Measurements from ENCODE around the gene SEZ6L.

The SEZ6L gene

DNA sequence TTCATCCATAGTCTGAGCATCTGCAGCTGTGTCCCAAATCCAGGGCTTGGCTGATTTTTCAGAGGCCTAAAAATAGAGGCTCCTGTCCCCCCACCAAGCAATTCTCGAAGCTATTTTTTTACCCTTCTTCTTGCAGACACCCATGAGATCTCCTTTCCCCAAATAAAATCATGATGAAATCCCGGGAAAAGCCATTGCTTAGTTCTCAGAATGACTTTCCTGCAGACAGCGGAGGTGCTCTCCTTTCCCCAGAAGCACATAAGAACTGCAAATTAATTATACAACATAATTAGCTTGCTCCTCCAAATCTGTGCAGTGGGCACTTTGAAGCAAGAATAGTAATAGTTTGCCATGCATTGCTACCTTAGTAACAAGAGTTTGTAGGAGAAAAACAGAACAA is 176.2 kb downstream of the SEZ6L start:
- FAIRE-seq = no peak

- FAIRE-seq = no peak
Observed at GRCh38 chr22:26348810-26349526, 179.7 kb downstream of the SEZ6L start.

DNA sequence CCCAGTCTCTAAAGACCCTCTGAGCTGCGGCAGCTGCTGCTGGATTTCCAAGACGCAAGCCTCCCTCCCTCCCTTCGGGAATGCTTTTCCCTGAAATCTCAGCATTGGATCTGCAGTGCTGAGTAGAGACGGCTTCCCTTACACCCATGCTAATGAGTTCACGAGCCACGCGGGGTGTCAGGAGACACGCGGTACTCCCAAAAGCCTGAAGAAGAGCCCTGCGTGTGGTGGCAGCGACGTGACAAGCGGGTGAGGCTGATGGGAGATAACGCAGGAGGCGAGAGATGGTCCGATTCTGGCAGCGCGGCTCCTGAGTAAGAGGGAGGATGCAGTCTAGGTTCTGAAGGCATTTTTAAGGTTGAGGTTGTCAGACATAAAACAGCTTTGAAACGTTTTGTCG is 185.4 kb downstream of the SEZ6L start:
- FAIRE-seq = no peak

DNA sequence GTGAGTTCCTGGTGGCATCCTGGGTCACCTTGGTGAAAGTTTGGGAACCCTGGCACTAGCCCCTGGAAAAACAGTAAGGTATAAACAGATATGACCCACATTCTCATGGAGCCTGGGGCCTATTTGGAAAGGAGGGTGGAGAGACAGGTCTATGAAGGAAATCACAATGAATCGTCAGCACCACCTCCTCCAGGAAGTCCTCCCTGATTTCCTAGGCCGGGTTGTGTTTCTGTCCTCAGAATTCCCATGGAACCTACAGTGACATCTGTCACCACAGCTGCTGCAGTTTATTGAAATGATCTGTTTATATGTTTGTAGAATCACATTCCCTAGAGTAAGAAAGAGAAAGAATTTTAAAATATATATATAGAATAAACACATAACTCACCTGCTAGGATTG is 188.0 kb downstream of the SEZ6L start:
- no peak for FAIRE-seq

- no peak for FAIRE-seq
Observed at GRCh38 chr22:26357813-26358212, 188.6 kb downstream of the SEZ6L start.

DNA sequence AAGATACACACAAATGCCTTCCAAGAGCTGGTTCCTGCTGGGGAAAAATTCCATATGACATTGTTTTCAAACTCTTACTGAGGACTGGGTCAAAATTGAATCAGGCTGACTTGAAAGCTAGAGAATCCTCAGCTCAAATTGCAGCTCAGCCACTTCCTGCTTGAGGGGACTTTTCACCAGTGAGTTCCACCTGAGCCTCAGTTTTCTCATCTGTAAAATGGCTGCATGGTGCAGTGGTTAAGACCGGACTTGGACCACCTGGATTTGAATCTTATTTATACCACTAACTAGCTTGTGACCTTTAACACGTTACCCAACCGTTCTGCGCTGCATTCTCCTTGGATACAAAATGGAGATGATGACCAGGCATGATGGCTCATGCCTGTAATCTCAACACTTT is 189.9 kb downstream of the SEZ6L start:
- FAIRE-seq = no peak

DNA sequence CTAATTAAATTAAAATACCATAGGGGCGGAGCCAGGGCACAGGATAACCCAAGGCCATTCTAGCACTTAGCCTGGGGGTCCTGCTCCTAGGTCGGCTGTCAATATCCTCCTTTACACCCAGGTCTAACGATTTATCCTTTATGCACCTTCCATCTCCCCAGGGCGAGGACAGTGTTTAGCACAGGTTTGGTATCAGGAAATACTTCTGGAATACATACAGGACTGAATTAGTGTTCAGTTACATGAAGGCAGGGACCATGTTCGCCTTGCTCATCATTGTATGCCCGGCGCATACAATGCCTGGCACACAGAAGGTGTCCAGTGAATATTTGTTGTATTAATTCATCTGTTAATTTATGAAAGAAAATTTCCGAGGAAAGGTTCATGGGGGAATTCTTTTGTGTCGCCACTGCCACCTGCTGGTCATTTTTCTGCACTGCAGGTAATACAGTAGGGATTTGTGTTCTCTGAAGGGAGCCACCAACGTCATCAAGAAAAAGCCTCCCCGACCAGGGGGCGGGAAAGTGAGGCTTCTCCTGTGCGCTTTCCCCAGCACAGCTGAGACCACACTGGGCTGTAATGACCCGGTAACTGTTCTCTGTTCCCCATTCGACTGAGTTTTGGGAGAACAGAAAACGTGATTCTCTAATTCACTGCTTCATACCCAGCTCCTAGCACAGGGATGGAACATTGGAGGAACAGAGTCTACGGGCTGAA is 191.1 kb downstream of the SEZ6L start:
- FAIRE-seq = peak; percentile 93

GRCh38 chr22:26362471-26362870 is 193.2 kb downstream of the SEZ6L start:
- FAIRE-seq = no peak

- peak; percentile 48 for FAIRE-seq
Observed at GRCh38 chr22:26364066-26365015, 195.1 kb downstream of the SEZ6L start.

- FAIRE-seq = peak; percentile 41
Observed at GRCh38 chr22:26367402-26368245, 198.4 kb downstream of the SEZ6L start.

DNA sequence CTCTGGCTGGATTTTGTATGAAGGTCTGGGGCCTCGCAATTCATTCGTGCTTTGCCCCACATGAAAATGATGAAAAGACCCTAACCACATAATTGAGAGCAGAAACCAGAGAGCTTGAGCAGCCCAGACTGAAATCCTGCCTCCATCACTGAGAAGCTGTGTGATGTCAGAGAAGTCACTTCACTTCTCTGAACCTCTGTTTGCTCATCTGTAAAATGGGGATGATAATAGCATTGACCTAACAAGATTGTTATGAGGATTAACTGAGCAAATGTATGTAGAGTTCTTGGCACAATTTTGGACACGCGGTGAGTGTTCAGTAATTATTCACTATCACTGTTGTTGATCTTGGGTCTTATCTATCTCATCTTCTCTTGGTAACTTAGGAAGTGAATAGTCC is 203.6 kb downstream of the SEZ6L start:
- no peak for FAIRE-seq

GRCh38 chr22:26374391-26375026 is 205.2 kb downstream of the SEZ6L start:
- FAIRE-seq = no peak

DNA sequence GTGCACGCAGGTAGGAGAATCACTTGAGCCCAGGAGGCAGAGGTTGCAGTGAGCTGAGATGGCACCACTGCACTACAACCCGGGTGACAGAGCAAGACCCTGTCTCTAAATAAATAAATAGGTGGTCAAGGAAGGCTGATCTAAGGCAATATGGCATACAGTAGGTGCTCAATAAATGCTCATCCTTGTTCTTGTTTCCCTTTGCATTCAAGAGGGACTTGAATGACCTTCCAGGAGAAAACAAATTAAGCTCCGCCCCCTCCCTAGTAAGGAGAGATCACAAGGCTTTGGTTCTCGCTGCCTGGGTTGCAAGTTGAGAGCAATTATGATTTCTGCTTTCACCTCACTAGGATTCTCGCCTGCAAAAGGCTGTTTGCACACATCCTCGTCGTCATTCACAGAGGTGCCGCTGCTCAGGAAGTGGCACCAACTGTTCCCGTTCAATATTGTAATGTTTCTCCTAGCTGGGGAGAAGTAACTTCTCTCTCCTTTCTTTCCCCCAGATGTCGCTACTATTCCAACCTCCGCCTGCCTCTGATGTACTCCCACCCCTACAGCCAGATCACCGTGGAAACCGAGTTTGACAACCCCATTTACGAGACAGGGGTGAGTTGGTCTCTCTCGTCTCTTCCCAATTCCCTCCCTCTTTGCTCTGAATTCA is 208.0 kb downstream of the SEZ6L start:
- FAIRE-seq = no peak

DNA sequence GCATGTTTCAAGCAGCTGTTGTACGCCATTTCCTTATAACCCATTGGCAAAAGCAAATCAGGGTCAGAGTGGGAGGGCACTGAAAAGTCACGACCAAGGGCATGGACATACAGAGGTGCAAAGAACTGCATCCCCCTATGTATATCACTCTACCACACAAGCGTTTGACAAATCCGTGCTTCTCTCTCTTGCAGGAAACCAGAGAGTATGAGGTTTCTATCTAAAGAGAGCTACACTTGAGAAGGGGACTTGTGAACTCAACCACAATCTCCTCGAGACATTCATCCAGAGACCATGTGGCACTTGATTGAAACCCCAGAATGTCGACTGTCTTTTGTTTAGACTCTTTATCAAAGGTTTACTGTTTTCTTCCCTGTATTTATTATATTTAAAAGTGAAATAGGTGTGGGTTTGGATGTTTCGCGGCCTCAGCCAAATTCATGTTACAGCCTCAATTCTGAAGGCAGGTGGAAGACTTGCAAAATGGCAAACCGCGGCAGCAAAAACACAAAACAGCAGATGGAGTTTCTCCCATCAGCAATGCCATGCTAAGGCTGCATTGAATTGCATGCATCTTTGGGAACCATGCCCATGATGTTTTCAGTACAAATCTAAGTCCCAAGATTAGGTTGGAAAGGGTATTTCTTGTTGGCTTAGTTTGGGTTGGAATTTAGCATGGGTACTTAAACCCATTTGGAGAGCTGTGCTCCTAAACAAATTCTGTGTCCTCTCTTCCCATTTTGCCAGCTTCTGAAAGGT is 211.0 kb downstream of the SEZ6L start:
- FAIRE-seq = no peak

DNA sequence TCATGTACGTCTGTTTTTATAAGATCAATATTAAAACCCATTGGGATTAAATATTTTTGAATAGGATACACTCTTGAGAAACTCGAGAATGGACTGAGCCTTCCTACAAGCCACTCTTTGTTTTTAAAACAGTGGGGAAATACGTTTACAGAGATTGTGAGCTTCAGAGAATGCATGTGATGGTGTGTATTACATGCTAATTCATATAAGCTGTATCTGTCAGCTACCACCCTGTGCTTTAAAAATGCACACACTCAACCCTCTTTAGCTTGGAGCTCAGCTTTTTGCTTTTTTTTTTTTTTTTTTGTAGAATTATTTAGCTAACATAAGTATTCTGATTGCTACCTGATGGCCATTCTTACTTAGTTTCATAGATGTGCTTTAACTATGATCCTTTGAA is 213.5 kb downstream of the SEZ6L start:
- FAIRE-seq = no peak

DNA sequence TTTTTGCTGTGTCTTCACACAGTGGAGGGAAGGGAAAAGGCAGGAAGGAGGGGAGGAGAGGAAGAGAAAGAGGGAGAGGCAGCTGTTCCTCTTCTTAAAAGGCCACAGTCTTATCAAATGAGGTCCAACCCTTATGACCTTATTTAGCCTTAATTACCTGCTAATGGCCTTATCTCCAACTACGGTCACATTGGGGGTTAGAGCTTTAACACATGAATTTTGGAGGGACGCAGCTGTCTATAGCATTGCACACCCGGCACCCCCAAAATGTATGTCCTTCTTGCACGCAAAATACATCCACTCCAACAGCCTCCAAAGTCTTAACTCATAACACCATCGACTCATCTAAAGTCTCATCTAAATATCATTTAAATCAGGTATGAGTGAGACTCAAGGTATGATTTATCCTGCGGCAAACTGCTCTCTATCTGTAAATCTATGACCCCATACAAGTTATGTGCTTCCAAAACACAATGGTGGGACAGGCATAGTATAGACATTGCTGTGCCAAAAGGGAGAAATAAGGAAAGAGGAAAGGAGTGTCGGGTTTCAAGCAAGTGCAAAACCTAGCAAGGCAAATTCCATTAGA is 214.8 kb downstream of the SEZ6L start:
- no peak for FAIRE-seq

DNA sequence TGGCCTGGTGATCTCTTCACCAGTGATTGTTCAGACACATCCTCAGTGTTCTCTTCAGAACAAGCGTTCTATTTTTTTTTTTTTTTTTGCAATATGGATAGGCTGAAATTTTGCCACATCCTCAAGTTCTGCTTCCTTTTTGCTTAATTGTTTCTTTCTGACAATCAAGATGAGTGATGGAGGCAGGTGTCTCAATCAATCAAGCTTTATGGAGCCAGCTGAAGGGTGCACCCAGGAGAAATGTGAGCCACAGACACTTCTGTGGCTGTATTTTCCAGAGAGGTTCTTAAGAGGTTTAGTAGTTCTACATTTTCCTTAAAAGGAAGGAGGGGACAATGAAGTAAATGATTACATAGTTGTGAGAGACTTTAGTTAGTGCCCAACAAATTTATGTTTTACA is 215.9 kb downstream of the SEZ6L start:
- FAIRE-seq = no peak

DNA sequence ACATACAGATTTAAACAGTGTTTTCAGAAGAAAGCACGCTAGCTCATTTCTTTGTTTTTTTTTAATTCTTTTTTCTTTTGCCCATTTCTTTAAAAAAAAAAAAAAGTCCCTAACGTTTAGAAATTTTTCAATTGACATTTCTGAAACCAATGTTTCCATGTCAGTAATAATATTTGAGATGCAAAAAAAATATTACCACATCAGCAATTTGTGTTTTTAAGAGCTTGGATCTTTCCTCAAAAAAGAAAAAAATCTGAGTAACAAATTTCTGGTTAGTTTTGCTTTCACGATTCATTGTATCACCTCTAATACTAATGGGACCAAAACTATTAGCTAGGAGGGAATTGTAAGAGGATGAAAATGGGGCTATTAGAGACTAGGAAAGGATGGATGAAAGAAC is 219.9 kb downstream of the SEZ6L start:
- FAIRE-seq = no peak

DNA sequence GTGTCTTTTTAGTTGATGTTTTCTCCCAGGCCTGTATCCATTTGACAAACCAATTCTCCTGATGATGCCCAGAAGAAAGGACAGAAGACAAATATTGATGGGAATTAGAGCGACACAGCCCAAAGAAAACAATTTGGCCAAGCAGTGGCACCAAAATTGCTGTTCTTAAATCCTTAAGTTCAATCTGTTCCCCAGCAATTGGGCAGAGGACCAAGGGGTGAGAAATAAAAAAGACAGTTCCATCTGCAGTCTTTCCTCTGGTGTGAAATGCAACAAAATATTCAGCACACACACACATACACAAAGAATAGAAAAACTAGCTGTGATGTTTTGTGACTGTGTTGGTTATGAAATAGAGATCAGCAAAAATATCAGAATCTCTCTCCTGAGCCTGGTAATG is 221.8 kb downstream of the SEZ6L start:
- FAIRE-seq = no peak

DNA sequence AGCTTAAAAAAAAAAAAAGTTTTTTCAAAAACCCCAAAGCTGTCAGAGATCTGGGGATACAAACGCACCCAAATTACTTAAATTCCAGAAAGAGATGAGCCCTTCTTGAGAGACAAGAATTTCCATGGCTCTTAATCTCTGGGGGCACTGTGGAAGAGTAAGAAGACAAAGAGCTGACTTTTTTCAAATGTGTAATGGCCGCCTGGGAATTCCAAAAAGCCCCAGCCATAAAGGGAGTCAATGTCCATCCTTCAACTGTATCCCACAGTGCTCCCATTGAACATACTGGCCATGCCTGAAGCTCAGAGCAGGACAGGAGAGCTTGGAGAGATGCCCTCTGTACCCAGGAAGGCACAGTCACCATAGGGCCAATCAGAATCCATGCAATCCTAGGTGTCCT is 222.4 kb downstream of the SEZ6L start:
- no peak for FAIRE-seq
